C4-2B (cell line): ENCODE results near the gene HLF.

ENCODE experiments used
- H3K27ac ChIP-seq: fragments of 450-650 bp; 2 replicates; pipeline ENCODE4 v1.5.1; 2017
- ZFX ChIP-seq: fragments of 450-650 bp; IDR thresholded peaks from 2 replicates; pipeline ENCODE4 v1.6.1; 2017
- TF ChIP-seq, protein P1 (sequence below): fragments of 450-650 bp; conservative IDR thresholded peaks from 2 replicates; pipeline ENCODE4 v1.5.1; 2017; ENCODE audit warnings: mild to moderate bottlenecking

Gene HLF

DNA sequence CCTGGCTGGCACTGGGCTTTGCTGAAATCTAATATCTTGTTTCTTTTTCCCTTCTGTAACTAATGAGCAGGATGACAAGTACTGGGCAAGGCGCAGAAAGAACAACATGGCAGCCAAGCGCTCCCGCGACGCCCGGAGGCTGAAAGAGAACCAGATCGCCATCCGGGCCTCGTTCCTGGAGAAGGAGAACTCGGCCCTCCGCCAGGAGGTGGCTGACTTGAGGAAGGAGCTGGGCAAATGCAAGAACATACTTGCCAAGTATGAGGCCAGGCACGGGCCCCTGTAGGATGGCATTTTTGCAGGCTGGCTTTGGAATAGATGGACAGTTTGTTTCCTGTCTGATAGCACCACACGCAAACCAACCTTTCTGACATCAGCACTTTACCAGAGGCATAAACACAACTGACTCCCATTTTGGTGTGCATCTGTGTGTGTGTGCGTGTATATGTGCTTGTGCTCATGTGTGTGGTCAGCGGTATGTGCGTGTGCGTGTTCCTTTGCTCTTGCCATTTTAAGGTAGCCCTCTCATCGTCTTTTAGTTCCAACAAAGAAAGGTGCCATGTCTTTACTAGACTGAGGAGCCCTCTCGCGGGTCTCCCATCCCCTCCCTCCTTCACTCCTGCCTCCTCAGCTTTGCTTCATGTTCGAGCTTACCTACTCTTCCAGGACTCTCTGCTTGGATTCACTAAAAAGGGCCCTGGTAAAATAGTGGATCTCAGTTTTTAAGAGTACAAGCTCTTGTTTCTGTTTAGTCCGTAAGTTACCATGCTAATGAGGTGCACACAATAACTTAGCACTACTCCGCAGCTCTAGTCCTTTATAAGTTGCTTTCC is 56.0 kb downstream of the HLF start:
- no peak overlapping the region for H3K27ac ChIP-seq
- TF ChIP-seq, protein P1, sequence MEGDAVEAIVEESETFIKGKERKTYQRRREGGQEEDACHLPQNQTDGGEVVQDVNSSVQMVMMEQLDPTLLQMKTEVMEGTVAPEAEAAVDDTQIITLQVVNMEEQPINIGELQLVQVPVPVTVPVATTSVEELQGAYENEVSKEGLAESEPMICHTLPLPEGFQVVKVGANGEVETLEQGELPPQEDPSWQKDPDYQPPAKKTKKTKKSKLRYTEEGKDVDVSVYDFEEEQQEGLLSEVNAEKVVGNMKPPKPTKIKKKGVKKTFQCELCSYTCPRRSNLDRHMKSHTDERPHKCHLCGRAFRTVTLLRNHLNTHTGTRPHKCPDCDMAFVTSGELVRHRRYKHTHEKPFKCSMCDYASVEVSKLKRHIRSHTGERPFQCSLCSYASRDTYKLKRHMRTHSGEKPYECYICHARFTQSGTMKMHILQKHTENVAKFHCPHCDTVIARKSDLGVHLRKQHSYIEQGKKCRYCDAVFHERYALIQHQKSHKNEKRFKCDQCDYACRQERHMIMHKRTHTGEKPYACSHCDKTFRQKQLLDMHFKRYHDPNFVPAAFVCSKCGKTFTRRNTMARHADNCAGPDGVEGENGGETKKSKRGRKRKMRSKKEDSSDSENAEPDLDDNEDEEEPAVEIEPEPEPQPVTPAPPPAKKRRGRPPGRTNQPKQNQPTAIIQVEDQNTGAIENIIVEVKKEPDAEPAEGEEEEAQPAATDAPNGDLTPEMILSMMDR, result no peak
- TF ChIP-seq ZFX, result no peak

DNA sequence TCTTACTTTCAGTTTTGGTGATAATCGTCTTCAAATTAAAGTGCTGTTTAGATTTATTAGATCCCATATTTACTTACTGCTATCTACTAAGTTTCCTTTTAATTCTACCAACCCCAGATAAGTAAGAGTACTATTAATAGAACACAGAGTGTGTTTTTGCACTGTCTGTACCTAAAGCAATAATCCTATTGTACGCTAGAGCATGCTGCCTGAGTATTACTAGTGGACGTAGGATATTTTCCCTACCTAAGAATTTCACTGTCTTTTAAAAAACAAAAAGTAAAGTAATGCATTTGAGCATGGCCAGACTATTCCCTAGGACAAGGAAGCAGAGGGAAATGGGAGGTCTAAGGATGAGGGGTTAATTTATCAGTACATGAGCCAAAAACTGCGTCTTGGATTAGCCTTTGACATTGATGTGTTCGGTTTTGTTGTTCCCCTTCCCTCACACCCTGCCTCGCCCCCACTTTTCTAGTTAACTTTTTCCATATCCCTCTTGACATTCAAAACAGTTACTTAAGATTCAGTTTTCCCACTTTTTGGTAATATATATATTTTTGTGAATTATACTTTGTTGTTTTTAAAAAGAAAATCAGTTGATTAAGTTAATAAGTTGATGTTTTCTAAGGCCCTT is 56.8 kb downstream of the HLF start:
- no peak for TF ChIP-seq ZFX
- TF ChIP-seq, protein P1, result no peak
- no peak overlapping the region for H3K27ac ChIP-seq

DNA sequence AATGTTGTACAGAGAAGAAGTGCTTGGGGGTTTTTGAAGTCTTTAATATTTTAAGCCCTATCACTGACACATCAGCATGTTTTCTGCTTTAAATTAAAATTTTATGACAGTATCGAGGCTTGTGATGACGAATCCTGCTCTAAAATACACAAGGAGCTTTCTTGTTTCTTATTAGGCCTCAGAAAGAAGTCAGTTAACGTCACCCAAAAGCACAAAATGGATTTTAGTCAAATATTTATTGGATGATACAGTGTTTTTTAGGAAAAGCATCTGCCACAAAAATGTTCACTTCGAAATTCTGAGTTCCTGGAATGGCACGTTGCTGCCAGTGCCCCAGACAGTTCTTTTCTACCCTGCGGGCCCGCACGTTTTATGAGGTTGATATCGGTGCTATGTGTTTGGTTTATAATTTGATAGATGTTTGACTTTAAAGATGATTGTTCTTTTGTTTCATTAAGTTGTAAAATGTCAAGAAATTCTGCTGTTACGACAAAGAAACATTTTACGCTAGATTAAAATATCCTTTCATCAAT is 57.8 kb downstream of the HLF start:
- H3K27ac ChIP-seq, result no peak overlapping the region

DNA sequence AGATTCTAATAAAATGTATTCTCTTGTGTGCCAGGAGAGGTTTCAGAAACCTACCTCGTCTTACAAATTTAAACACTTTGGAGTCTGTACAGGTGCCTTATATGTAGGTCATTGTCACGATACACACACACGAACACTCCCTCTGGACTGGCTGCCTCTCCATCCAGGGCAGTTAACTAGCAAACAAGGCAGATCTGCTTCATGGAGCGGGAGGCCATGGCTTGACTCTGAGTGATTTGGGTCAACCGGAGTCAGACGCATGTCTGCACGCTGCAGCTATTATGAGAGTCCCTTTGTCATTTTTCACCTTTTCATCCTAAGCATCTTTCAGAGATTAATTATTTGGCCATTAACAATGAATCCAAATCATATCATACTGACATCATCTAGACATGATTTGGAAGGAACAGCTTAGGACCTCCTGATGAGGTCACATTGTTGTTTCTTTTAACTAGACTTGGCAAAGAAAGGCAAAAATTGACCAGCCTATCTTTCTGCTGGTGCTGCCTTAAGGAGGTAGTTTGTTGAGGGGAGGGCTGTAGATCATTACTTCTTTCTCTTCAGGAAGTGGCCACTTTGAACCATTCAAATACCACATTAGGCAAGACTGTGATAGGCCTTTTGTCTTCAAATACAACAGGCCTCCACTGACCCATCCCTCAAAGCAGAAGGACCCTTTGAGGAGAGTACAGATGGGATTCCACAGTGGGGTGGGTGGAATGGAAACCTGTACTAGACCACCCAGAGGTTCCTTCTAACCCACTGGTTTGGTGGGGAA is 58.9 kb downstream of the HLF start:
- TF ChIP-seq ZFX, result no peak
- H3K27ac ChIP-seq, result no peak overlapping the region

More for the DNA sequence above, 57.8 kb downstream of the HLF start:
- TF ChIP-seq, protein P1, result no peak
- no peak for TF ChIP-seq ZFX

DNA sequence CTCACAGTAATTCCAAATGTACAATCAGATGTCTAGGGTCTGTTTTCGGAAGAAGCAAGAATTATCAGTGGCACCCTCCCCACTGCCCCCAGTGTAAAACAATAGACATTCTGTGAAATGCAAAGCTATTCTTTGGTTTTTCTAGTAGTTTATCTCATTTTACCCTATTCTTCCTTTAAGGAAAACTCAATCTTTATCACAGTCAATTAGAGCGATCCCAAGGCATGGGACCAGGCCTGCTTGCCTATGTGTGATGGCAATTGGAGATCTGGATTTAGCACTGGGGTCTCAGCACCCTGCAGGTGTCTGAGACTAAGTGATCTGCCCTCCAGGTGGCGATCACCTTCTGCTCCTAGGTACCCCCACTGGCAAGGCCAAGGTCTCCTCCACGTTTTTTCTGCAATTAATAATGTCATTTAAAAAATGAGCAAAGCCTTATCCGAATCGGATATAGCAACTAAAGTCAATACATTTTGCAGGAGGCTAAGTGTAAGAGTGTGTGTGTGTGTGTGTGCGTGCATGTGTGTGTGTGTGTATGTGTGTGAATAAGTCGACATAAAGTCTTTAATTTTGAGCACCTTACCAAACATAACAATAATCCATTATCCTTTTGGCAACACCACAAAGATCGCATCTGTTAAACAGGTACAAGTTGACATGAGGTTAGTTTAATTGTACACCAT is 59.7 kb downstream of the HLF start:
- H3K27ac ChIP-seq, result no peak overlapping the region
- TF ChIP-seq ZFX, result no peak
- TF ChIP-seq, protein P1, result peak; percentile 20

DNA sequence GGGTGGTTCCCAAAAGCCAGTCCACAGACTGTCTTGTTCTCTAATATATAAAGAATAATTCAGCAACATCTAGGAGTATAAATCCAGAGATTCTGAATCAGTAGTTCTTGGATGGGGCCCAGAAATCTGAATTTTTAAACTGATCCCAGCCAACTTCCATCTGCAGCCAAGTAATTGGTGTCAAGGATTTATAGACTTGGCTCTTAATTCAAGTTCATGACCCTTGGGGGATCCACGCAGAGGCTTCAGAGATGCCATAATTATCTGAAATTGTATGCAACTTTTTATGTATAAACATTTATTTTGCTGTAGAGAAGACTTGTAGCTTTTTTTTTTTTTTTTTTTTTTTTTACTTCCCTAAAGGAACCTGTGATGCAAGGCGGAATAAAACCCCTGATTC is 60.6 kb downstream of the HLF start:
- TF ChIP-seq ZFX, result no peak

DNA sequence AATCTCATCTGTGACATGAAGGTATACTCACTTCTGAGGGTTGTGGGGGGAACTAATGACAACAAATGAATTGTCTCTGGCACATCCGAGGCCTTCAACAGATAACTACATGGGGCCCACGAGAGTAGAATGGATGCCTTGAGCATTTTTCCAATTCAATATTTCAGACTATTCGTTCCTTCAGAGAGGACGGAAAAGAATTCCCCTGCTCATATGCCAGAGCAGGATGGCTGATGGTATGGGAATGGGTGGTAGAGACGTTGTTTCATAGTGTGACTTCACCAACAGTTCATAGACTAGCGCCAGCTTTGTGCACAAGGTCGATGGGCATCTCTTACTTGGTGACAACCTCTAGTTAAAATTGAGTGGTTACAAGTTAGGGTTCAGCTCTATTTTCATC is 61.3 kb downstream of the HLF start:
- no peak overlapping the region for H3K27ac ChIP-seq

More for the DNA sequence above, 60.6 kb downstream of the HLF start:
- H3K27ac ChIP-seq, result no peak overlapping the region

More for the DNA sequence above, 61.3 kb downstream of the HLF start:
- no peak for TF ChIP-seq ZFX
- TF ChIP-seq, protein P1, result no peak
